ENCODE measurements around the gene CTIF.

Gene CTIF

DNA sequence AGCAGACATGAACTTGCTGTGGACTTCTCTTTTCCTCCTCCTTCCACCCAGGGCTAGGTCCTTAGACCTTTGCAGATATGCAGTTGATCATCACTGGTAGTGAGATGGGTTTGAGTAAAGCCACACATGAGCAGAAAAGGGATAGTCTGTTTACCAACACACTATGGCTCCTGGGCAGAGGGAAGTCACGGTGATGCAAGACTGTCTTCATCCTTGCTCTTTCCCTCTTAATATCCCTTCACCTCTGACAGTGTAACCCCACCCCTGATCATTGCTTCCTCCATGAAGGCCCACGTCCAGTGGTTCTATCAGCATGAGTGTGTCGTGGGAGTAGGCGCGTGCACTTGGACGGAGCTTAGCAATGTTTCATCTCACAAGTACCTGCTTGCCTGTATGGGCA lies 223.2 kb downstream of the CTIF start:
- DNase-seq: no peak

DNA sequence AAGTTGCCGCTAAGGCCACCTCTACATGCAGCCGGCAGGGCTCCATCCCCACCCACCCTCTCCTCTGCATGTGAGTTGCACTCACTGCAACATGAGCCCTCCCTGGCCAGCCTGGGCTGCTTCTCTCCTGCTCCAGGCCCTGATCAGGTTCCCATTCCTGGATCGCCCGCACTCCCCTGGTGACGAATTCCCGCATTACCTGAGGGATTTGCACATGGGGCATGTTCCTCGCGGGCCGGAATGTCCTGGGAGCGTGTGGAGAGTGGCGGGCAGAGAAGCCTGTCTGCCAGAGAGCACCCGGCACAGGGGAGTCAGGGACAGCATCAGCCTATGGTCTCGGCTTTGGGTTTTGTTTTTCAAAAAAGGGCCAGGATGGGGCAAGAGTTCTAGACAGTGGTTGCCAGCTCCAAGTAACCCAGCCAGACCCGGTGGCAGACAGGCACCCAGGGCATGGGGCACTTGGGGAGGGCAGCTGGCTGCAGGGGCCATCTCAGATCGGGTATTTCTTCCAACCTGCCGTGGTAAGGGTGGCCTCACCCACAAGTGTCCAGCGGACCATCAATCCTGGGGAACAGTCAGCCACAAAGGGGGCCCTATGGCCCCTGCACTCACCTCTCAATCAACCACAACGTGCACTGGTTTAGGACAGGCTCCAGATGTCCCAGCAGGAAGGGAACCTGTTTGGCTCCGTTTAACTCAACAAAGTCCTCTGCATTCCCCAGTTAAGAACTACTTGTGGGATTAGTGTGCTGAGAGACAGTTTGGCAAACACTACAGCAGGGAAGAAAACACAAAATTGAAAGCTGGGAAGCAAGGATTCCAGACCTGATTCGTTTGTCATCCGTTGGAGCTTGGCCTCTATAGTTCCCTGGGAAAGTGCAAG lies 224.2 kb downstream of the CTIF start:
- DNase-seq: no peak

DNA sequence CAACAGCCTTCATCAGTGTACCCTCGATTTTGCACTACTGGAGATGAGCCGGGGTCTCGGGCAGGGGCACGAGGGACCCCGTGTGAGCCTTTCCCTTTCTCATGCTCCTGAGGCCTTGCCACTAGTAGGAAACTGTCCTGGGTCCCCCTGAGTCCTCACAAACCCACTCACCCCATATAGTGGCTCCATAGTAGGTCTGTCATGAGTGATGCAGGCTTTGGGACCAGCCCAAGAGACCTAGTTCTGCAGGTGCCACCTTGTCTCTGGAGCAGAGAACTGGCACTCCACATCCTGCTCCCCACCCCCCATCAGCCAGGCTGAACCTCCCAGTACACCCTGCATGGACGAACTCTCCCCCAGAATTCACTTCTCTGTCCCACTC lies 224.9 kb downstream of the CTIF start:
- no peak for DNase-seq

DNA sequence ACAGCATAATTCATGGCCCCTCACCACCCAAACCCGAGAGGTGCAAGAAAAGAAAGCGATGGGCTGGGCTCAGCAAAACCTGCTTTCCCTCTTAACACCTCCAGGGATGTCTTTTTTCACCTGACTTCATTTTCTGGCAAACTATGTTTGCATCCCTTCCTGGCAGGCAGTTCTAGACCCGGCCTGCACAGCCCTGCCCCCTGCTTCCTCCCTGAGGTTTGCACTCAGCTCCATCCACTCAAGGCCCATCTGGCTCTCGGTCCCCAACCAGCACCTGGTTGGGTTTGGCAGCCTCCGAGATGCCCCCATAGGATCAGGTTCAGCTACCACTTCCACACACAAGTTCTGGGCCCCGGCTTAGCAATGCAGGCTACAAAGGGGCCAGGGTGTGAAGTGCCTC lies 226.2 kb downstream of the CTIF start:
- no peak for DNase-seq

- DNase-seq: no peak
Measured at GRCh38 chr18:48766026-48766425, 227.2 kb downstream of the CTIF start.

DNA sequence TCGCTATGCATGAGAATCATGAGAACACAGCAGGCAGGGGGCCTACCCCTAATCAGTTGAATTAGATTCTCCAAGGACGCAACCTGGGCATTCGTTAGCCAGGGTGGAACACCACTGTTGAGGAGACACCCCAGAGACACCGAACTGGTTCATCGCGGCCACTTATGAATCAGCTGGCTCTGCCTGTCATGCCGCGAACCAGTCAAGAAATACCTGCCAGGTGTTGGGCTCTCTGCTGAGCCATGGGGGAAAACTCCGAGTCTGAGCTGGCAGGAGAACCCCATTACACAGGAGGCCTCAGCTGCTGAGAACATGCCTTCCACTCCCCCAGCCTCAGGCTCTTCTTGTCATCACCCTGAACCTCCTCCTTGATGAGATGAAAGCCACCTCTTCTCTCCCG lies 227.7 kb downstream of the CTIF start:
- no peak for DNase-seq

DNA sequence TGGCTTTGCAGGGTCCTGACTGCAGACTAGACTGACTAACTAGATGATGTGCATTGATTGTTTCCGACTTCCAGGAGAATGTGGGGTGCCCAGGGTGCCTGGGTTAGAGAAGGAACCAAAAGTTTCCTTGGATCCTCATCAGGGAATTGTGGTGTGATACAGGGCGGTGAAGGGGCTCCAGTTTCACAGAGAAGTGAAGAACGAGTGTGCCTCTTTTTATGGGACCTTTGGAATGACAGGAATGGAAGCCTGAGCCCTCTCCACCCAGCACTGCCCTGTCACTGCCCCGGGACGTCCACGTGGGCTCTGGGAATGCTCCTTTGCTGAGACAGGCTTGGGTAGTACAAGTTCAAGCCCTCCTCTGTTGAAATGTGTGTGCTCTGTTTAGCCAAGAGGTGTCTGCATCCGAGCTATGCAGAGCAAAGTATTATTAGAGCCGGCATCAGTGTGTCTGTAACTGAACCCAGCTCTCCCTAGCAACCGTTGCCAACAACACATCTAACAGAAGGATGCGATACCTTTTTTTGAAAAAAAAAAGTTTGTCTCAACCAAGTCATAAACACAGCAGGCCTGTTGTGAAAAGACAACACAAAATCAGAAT lies 228.4 kb downstream of the CTIF start:
- DNase-seq: no peak

GRCh38 chr18:48769006-48769636 lies 230.3 kb downstream of the CTIF start:
- DNase-seq: no peak

- DNase-seq: no peak
Measured at GRCh38 chr18:48770243-48770642, 231.4 kb downstream of the CTIF start.

DNA sequence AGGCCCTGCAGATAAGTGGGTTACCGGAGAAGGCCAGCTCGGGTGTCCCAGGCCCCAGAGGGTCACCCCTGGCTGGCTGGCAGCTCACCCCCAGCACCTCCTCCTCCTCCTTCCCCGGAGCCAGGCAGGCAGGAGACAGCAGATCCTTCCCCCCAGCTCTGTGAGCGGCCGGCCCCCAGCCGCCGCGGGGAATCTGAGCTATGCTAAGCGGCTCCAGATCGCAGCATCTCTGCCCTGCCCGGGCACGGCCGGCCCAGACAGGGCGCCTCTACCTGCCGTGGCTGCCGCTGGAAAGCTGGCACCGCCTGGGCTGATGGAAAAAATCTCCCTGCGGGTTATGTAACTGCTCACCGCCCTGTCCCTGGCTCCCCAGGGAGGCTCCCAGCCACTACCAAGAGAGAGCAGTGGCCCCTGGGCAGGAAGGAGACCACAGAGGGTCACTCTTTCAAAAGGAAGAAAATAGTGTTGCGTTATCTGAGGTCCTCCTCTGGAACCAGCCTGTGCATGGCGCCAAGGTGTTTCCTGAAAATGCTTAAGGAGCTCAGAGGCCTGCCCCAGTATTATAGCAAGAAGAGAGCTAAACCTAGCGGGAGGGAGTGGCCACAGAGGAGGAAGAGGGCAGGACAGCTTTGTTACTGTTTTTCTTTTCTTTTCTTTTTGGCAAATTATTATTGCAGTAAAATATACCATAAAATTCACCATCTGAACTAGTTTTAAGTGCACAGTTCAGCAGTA lies 233.0 kb downstream of the CTIF start:
- peak; percentile 35 for DNase-seq

GRCh38 chr18:48772457-48772856 lies 233.6 kb downstream of the CTIF start:
- DNase-seq: no peak

- no peak for DNase-seq
Measured at GRCh38 chr18:48773821-48774220, 235.0 kb downstream of the CTIF start.

- no peak for DNase-seq
Measured at GRCh38 chr18:48774941-48775340, 236.1 kb downstream of the CTIF start.

- no peak for DNase-seq
Measured at GRCh38 chr18:48775372-48776155, 236.7 kb downstream of the CTIF start.

GRCh38 chr18:48776156-48776555 lies 237.3 kb downstream of the CTIF start:
- no peak for DNase-seq

DNA sequence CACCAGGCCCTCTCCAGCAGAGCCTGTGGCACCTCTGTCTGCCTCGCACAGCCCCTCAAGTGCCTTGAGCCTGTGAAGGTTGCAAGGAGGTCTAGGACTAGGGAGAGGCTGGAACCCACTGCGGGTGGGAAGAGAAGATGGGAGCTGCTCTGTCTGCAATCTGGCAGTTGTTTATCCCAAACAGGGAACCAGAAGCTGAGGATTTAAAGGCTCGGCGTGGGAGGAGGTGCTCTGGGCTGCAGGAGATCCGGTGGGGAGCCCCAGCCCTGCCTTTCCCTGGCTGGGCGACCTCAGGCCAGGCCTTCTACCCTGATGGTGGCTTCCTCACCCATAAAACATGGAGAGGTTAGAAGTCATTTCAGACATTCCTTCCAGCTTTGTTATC lies 237.8 kb downstream of the CTIF start:
- DNase-seq: no peak

DNA sequence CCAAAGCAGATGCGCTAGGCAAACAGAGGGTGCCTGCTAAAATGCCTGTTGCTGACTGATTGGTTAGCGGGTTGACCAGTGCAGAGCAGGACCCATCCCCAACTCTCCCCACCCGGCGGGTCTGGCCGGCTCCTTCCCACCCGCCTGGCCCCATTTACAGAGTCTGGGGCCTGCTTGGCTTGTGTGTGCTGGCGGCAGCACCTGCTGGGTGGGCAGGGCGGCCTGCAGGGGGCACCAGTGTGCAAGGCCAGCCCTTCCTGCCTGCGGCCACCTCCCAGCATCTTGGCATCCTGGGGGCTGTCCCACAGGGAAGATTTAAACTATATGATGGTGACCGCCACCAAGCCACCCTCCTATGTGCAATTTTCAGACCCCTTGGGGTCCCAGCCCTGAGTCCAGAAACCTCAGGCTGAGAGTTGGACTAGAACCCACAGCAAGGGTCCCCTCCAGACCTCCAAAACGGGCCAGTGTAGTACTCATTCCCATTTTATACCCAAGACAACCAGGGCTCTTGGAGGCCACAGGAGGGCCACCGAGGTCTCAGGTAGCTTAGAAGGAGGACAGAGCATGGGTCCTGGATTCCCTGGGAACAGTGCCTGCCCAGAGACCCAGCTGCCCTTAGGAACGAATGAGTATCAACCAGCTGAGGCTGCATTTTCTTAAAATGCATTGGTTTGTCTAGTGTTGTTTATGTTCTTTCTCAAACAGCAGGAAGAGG lies 238.4 kb downstream of the CTIF start:
- DNase-seq: peak; percentile 74

DNA sequence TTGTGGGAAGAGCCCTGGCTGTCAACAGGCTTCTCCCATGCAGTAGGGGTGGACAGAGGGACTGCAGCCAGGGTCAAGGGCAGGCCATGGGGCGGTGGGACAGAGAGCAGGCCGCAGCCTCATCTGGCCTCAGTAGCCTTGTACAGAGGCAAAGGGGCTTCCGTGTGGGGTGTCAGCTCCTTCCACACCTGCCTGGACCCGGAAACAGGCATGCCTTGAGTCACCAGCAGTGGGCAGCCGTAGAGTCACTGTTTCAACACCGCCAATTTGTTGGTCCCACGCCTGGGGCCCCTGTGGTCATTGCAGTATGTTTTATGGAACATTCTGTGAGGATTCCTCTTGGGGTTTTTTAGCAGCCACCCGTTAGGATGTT lies 238.9 kb downstream of the CTIF start:
- DNase-seq: no peak

GRCh38 chr18:48778344-48779011 lies 239.6 kb downstream of the CTIF start:
- DNase-seq: no peak

DNA sequence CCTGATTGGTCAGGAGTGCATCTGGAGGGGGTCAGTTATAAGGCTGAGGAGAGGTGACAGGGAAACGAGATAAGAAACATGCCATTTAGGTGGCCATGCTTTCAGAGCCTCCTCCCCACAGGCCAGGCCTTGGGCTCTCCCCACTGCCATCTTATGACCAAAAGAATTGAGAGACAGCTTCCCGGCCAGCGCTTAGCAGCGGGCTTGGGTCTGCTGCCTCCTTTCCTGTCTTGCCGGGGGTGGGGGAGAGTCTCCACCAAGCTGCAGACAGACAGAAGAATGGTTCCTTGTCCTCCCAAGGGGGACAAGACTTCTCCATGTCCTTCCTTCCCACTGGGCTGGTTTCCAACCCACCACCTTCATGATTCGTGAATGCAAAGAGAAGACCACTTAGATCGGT lies 240.6 kb downstream of the CTIF start:
- no peak for DNase-seq

DNA sequence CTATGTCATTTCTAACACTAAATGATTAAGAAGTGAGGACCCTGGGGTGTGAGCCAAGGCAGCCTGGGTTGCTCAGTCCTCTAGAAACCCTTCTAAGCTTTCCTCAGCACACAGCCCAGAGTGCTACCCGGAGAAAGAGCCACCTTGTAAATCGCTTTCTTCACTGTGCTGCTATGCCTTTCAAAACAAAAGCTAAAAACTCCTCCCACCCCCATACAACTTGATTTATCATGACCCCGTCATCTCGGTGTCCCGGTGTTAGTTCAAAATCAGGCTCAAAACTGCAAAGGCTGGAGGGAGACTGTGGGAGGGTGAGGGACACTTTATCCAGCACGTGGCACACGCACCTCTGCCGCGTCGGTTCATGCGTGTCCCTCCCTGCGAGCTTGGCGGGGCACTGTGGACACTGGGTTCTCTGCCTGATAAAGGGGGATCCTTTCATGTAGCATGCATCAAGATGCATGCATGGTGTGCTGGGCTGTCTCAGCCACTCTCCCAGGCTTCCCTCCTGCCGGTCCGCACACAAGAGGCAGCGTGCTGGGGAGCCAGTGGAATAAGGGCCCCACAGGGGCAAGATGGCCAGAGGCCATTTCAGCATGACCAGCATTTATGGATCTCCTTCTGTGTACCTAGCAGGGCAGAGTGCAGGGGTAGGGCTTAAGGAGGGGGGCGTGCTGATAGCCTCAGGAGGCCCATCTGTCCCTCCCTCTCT lies 241.5 kb downstream of the CTIF start:
- DNase-seq: no peak
